ENCODE data around the gene ENGASE.

The ENGASE gene

GRCh38 chr17:79034931-79035485, 39.6 kb upstream of the ENGASE start:
- no peak for TF ChIP-seq CTCF (IDR thresholded peaks at IDR 0.05)
- Histone ChIP-seq H3K4me3 (no peak overlapping the region), H3K27ac (no peak overlapping the region)
- DNase-seq (ENCODE audit: low spot score) = peak; percentile 62

GRCh38 chr17:79035686-79036085, 38.9 kb upstream of the ENGASE start:
- DNase-seq (ENCODE audit: low spot score) = peak; percentile 43
- H3K27ac ChIP-seq = no peak overlapping the region
- H3K4me3 ChIP-seq = no peak overlapping the region
- no peak for TF ChIP-seq CTCF (IDR thresholded peaks at IDR 0.05)

- DNase-seq (ENCODE audit: low spot score) = no peak
- TF ChIP-seq CTCF (IDR thresholded peaks at IDR 0.05) = no peak
- peak overlapping the region; percentile 14 for H3K4me3 ChIP-seq
- peak overlapping the region; percentile 49 to 54 for H3K27ac ChIP-seq
Measured at GRCh38 chr17:79036181-79036580, 38.4 kb upstream of the ENGASE start.

GRCh38 chr17:79036596-79036995, 38.0 kb upstream of the ENGASE start:
- H3K27ac ChIP-seq = peak overlapping the region; percentile 49 to 54
- no peak for TF ChIP-seq CTCF (IDR thresholded peaks at IDR 0.05)
- DNase-seq (ENCODE audit: low spot score) = peak; percentile 74
- peak overlapping the region; percentile 14 for H3K4me3 ChIP-seq

- no peak for TF ChIP-seq CTCF (IDR thresholded peaks at IDR 0.05)
- Histone ChIP-seq H3K4me3 (no peak overlapping the region), H3K27ac (peak overlapping the region; percentile 55 to 78)
- DNase-seq (ENCODE audit: low spot score) = peak; percentile 87
Measured at GRCh38 chr17:79038545-79039135, 36.0 kb upstream of the ENGASE start.

GRCh38 chr17:79039171-79039570, 35.5 kb upstream of the ENGASE start:
- DNase-seq (ENCODE audit: low spot score) = no peak
- Histone ChIP-seq H3K4me3 (no peak overlapping the region), H3K27ac (peak overlapping the region; percentile 8 to 78)
- TF ChIP-seq CTCF (IDR thresholded peaks at IDR 0.05) = no peak

GRCh38 chr17:79039886-79040285, 34.7 kb upstream of the ENGASE start:
- H3K27ac ChIP-seq = no peak overlapping the region
- no peak for TF ChIP-seq CTCF (IDR thresholded peaks at IDR 0.05)
- DNase-seq (ENCODE audit: low spot score) = no peak
- H3K4me3 ChIP-seq = no peak overlapping the region

Data from coronary artery (tissue), 2 donors.